Measurements from ENCODE around the gene NRAP.

The NRAP gene

DNA sequence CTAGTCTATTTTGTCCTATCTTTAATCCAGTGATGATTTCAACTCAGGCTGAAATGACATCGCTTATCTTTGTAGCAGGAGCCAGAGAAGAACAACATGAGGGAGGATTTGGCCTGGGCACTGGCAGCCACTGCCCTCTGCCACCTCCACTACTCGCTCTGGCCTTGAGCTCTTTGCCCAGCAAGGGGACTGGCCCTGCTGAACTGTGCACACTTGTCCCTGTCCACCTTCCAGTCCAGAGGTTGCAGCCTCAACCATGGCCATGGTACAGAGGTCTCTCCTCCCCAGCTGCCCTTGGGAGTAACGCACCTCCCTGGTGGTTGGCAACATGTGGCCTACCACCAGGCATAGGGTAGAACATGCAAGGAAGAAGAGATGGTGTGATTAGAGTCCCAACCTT is 102.6 kb downstream of the NRAP start:
- no peak for DNase-seq (ENCODE audit: low spot score)

- DNase-seq (ENCODE audit: low spot score) = no peak
Measured at GRCh38 chr10:113560071-113560470, 103.8 kb downstream of the NRAP start.

DNA sequence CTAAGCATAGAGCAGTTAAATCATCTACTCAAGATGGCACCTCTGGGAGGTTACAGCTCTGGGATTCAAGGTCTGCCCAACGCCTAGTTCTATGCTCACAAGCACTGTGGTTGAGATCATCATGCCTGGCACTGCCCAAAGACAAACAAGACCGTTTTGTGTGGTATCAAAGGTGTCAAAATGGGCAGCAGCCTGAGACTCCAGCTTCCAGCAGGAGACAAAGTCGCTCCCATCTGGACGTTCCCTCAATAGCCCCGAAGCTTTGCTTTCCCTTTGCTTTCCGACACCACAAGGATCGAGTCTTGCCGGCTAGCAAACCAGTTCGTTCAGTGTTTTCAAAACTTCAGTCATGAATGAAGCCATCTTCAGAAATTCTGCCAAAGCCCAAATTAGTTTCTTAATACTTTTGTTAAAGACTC is 105.9 kb downstream of the NRAP start:
- DNase-seq (ENCODE audit: low spot score) = no peak

- DNase-seq (ENCODE audit: low spot score) = no peak
Measured at GRCh38 chr10:113557424-113557862, 106.4 kb downstream of the NRAP start.

- DNase-seq (ENCODE audit: low spot score) = no peak
Measured at GRCh38 chr10:113555751-113556150, 108.1 kb downstream of the NRAP start.

GRCh38 chr10:113555245-113555644 is 108.6 kb downstream of the NRAP start:
- no peak for DNase-seq (ENCODE audit: low spot score)

GRCh38 chr10:113554214-113554613 is 109.6 kb downstream of the NRAP start:
- DNase-seq (ENCODE audit: low spot score) = no peak

DNA sequence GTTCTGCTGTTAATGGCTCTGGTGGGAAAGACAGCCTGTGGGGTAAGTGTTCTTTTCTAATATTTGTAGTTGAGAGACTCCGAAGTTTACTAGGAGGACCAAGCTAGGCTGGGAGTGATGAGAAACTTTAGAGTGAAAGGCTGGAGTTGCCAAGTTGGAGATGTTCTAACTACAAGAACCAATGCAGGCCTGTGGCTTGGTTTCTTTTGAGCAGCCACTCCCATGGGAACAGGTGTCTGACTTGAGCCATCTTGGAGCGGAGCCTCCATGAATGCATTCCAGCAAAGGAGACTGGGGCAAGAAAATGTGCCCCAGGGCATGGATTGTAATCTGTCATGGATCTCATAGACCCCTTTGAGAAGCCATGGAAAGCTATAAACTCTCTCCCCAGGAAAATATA is 110.7 kb downstream of the NRAP start:
- DNase-seq (ENCODE audit: low spot score) = no peak

GRCh38 chr10:113552701-113553100 is 111.1 kb downstream of the NRAP start, which contains the start of gene HABP2:
Gene HABP2 (plus strand): TSS chr10:113553053. CDS start chr10:113553122, 69 bp downstream.
- DNase-seq (ENCODE audit: low spot score) = no peak

- no peak for DNase-seq (ENCODE audit: low spot score)
Measured at GRCh38 chr10:113552014-113552413, 111.8 kb downstream of the NRAP start.

DNA sequence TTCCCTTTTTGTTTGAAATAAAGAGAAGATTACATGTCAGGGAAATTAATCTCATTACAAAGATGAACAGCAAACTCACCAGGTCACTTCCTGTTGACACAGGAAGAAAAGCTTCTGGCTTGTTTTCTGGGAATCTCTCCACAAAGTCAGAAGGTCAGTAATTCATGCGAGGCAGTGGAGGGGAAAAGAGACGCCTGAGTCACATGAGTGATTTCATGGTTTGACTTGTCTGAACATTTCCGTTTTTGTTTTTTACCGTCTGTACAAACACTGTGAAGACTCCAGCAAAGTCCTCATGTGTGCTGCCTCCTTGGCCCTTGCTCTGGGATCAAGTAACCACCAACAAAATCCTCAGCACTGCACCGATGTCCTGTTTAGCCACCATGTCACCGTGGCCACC is 113.5 kb downstream of the NRAP start:
- DNase-seq (ENCODE audit: low spot score) = no peak

DNA sequence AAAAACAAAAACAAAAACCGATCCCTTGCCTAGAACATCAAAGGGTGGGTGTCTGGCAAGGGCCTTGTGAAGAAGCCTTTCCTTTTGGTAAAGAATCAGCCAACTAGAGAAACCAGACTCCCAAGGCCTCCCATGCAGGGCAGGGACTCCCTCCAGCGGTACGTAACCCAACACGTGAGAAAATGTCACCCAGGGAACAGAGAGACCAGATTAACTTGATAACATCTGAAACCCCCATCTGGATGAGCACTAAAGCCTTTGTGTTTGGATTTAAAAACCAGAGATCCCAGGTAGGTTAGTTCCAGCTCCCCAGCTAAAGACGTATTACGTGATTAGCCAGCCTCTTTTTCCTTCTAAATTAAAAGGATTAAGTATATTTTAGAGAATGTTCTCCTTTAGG is 114.0 kb downstream of the NRAP start:
- DNase-seq (ENCODE audit: low spot score) = no peak

DNA sequence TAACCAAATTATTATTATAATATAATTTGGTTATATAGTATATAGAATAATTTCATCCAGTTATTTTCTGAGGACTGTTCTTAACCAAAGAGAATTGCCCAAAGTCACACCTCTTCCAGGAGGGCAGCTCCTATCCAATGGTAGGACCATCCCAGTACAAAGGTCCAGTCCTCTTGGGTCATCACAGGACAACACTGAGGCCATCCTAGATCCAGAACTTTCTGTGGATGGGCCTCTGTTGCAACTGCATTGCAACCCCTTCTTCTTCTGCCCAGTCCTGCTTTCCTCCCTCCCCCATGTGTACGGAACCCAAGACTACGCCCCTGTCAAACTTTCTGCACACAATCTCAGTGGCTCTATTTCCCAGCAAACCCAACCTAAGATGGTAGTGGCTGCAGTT is 116.4 kb downstream of the NRAP start:
- DNase-seq (ENCODE audit: low spot score) = no peak

DNA sequence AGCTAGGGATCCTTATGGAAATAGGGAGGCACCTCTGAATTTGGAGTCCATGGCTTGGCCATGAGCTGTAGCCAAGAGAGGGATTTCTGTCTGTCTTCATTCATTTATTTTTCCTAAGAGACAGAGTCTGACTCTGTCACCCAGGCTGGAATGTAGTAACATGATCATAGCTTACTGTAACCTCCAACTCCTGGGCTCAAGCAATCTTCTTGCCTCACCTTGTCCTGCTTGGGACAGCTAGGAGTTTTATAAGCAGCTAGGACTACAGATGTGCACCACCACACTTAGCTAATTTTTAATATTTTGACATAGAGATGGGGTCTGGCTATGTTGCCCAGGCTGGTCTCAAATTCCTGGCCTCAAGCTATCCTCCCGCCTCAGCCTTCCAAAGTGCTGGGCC is 119.4 kb downstream of the NRAP start:
- no peak for DNase-seq (ENCODE audit: low spot score)

DNA sequence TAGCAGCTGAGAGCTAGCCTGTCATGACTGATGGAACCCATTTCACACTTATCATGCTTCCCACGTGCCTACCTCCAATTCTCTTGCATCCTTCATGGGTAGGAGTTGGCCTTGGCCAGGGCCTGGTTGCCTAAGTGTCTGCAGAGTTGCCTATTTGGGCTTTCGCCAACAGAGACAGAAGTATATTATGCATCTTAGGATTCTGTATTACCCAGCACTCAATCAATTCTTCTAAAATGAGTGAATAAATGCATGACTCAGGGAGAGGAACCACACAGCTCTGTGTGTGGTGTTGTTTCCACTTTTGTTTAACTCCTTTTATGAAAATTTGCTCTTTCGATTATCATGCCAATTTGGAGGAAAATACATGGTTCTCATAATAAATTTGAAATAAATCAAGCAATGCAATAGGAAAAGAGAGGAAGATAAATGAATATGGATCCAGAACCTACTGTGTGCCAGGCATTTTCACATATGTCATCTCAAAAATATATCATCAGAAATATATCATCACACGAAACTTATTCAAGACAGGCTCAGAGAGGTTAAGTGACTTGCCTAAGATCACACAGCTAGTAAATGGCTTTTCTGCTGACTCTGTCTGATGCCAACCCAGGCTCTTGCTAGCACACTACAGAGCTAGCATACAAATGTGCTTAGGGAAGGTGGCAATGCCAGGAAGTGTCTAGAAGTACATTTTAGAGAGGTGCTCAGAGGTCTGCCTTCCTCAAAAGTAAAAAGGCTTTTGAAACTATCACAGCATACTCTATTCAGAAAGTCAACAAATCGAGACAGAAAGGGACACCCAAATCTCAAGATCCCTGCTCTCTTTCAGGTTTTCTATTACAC is 120.5 kb downstream of the NRAP start:
- no peak for DNase-seq (ENCODE audit: low spot score)

DNA sequence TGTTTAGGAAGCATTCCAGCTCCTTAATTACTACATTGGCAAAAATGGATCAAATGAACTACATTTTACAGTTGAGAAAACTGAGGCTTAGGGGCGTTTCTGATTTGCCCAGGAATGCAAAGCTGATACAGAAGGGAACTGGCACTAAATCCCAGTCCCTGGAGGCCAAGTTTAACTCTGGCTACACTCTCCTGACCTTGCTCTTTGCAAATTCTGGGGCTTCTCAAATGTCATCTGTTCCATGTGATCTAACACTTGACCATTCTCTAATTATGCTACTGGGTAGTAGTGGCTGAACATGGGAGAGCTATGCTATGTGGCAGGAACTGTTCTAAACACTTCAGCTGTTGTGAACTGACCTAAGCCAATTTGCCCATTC is 122.3 kb downstream of the NRAP start:
- no peak for DNase-seq (ENCODE audit: low spot score)

GRCh38 chr10:113540845-113541548 is 122.8 kb downstream of the NRAP start:
- no peak for DNase-seq (ENCODE audit: low spot score)

GRCh38 chr10:113539789-113540188 is 124.1 kb downstream of the NRAP start:
- DNase-seq (ENCODE audit: low spot score) = no peak
